ENCODE results near the gene ANGEL2.
"Not testable (repeated sequence)": the region's sequence is repeated elsewhere in the genome, so short reads cannot be mapped to it uniquely, and the experiment has no call there.

ANGEL2 gene

GRCh38 chr1:213015099-213016050 lies at the start of gene ANGEL2:
Gene ANGEL2, minus strand, starts transcription at chr1:213015867. Its CDS starts 196 bp downstream, at chr1:213015671.
- DNase-seq (ENCODE audit: low spot score), result peak; percentile 93

GRCh38 chr1:213061263-213061662 lies 45.6 kb upstream of the ANGEL2 start:
- DNase-seq (ENCODE audit: low spot score), result no peak

GRCh38 chr1:213060836-213061235 lies 45.2 kb upstream of the ANGEL2 start:
- DNase-seq (ENCODE audit: low spot score), result no peak

- DNase-seq (ENCODE audit: low spot score), result no peak
These were observed 41.8 kb upstream of the ANGEL2 start for GRCh38 chr1:213057264-213058059.

- DNase-seq (ENCODE audit: low spot score), result no peak
These were observed 40.1 kb upstream of the ANGEL2 start for GRCh38 chr1:213055767-213056166.

GRCh38 chr1:213054733-213055591 lies 39.3 kb upstream of the ANGEL2 start:
- no peak for DNase-seq (ENCODE audit: low spot score)

- DNase-seq (ENCODE audit: low spot score), result no peak
These were observed 38.5 kb upstream of the ANGEL2 start for GRCh38 chr1:213054142-213054541.

- no peak for DNase-seq (ENCODE audit: low spot score)
These were observed 37.8 kb upstream of the ANGEL2 start for GRCh38 chr1:213053455-213053854.

- DNase-seq (ENCODE audit: low spot score), result no peak
These were observed 36.2 kb upstream of the ANGEL2 start for GRCh38 chr1:213051881-213052202.

GRCh38 chr1:213051127-213051880 lies 35.6 kb upstream of the ANGEL2 start, which contains the start of gene RPS6KC1:
Gene RPS6KC1, plus strand, starts transcription at chr1:213051241. Its CDS starts 164 bp downstream, at chr1:213051405.
- peak; percentile 85 for DNase-seq (ENCODE audit: low spot score)

- no peak for DNase-seq (ENCODE audit: low spot score)
These were observed 35.1 kb upstream of the ANGEL2 start for GRCh38 chr1:213050745-213051126.

- no peak for DNase-seq (ENCODE audit: low spot score)
These were observed 33.6 kb upstream of the ANGEL2 start for GRCh38 chr1:213049232-213049631.

- DNase-seq (ENCODE audit: low spot score), result not testable (repeated sequence)
These were observed 29.9 kb upstream of the ANGEL2 start for GRCh38 chr1:213045321-213046226.

GRCh38 chr1:213041443-213041842 lies 25.8 kb upstream of the ANGEL2 start:
- DNase-seq (ENCODE audit: low spot score), result no peak

GRCh38 chr1:213035573-213035972 lies 19.9 kb upstream of the ANGEL2 start:
- DNase-seq (ENCODE audit: low spot score), result no peak

GRCh38 chr1:213034713-213035112 lies 19.0 kb upstream of the ANGEL2 start:
- DNase-seq (ENCODE audit: low spot score), result no peak

GRCh38 chr1:213032651-213033050 lies 17.0 kb upstream of the ANGEL2 start:
- DNase-seq (ENCODE audit: low spot score), result no peak

GRCh38 chr1:213027024-213027423 lies 11.4 kb upstream of the ANGEL2 start:
- not testable (repeated sequence) for DNase-seq (ENCODE audit: low spot score)

GRCh38 chr1:213020016-213020415 lies 4.3 kb upstream of the ANGEL2 start:
- no peak for DNase-seq (ENCODE audit: low spot score)

- DNase-seq (ENCODE audit: low spot score), result no peak
These were observed 3.8 kb upstream of the ANGEL2 start for GRCh38 chr1:213019450-213019849.
